Upper lobe of right lung (tissue), 1 donor: ENCODE results near the gene CNST. TPM values are rescaled to one million over a fixed set of nuclear protein-coding genes. Genes with fewer than 3 reads are reported as not detected.

ENCODE experiments used
- ATAC-seq: fragments of 200-7000 bp; cut with Tn5 transposase; one replicate; pipeline ENCODE4 v1.9.1; 2020; ENCODE audit warnings: mild to moderate bottlenecking, moderate library complexity
- DNase-seq: peaks from one replicate; pipeline ENCODE4 v3.0.0-alpha.2; 2020
- H3K27ac ChIP-seq: fragments of 200-600 bp; one replicate; pipeline ENCODE4 v1.8.0; 2022
- H3K27me3 ChIP-seq: fragments of 200-600 bp; one replicate; pipeline ENCODE4 v1.8.0; 2022; ENCODE audit warnings: mild to moderate bottlenecking
- H3K36me3 ChIP-seq: fragments of 200-600 bp; one replicate; pipeline ENCODE4 v1.8.0; 2022
- H3K4me1 ChIP-seq: fragments of 200-600 bp; one replicate; pipeline ENCODE4 v1.8.0; 2022
- H3K4me3 ChIP-seq: fragments of 200-600 bp; one replicate; pipeline ENCODE4 v1.8.0; 2022; ENCODE audit warnings: mild to moderate bottlenecking
- H3K9me3 ChIP-seq: fragments of 200-600 bp; one replicate; pipeline ENCODE4 v1.8.0; 2022
- CTCF ChIP-seq: fragments of 200-600 bp; IDR thresholded peaks from one replicate; pipeline ENCODE4 v1.8.0; 2022; ENCODE audit warnings: antibody characterized with exemption
- intact Hi-C: fragments of 100-400 bp; cut with DNase I; formaldehyde crosslinking; loops from one replicate; pipeline ENCODE4 v1.11.0; 2022
- total RNA-seq: library from RNA; stranded (reverse); fragmentation: NEBNext Ultra II Directional; extraction: Animal tissue kit (Norgen Biotek cat#: 25700); gene quantifications from one replicate; pipeline ENCODE4 v1.2.1, GENCODE V29; 2021
- donor health status: DM: no; HTN: yes; CAD: no; lungs with severe emphysema.

CNST gene
- total RNA-seq, 1 donor from 2014 or later = 29.8 TPM

- H3K9me3 ChIP-seq = no peaks in the 10 kb centered on the region
- no peak for ATAC-seq
- TF ChIP-seq CTCF = no peak
- H3K27me3 ChIP-seq = no peaks in the 10 kb centered on the region
- peaks cover 6% of the 10 kb centered on the region for H3K36me3 ChIP-seq
- no peak overlapping the region for H3K27ac ChIP-seq
- peaks cover 7% of the 10 kb centered on the region for H3K4me1 ChIP-seq
- no peak overlapping the region for H3K4me3 ChIP-seq
- DNase-seq = no peak
- intact Hi-C loops = no loop called here
Observed at GRCh38 chr1:246617156-246617555, 50.9 kb downstream of the CNST start.

- no peak for TF ChIP-seq CTCF
- Histone ChIP-seq H3K27me3 (no peaks in the 10 kb centered on the region), H3K4me3 (no peak overlapping the region), H3K9me3 (no peaks in the 10 kb centered on the region), H3K4me1 (peaks cover 7% of the 10 kb centered on the region), H3K27ac (peak overlapping the region; percentile 40), H3K36me3 (peaks cover 12% of the 10 kb centered on the region)
- ATAC-seq = peak; percentile 92
- no peak for DNase-seq
- intact Hi-C loops = no loop called here
Observed at GRCh38 chr1:246617768-246618167, 51.5 kb downstream of the CNST start.

GRCh38 chr1:246618240-246618808 is 52.1 kb downstream of the CNST start:
- Histone ChIP-seq H3K36me3 (peaks cover 15% of the 10 kb centered on the region), H3K27ac (peak overlapping the region; percentile 40), H3K4me1 (peaks cover 7% of the 10 kb centered on the region), H3K4me3 (no peak overlapping the region), H3K27me3 (no peaks in the 10 kb centered on the region), H3K9me3 (no peaks in the 10 kb centered on the region)
- DNase-seq (no peak), ATAC-seq (no peak)
- TF ChIP-seq CTCF = no peak
- intact Hi-C loops = no loop called here

GRCh38 chr1:246622035-246622652 is 55.9 kb downstream of the CNST start:
- intact Hi-C loops = no loop called here
- H3K27ac ChIP-seq = no peak overlapping the region
- peaks cover 21% of the 10 kb centered on the region for H3K36me3 ChIP-seq
- no peak for TF ChIP-seq CTCF
- peaks cover 5% of the 10 kb centered on the region for H3K4me1 ChIP-seq
- H3K9me3 ChIP-seq = no peaks in the 10 kb centered on the region
- no peaks in the 10 kb centered on the region for H3K27me3 ChIP-seq
- no peak overlapping the region for H3K4me3 ChIP-seq
- ATAC-seq = no peak
- no peak for DNase-seq

- TF ChIP-seq CTCF = no peak
- peaks cover 21% of the 10 kb centered on the region for H3K36me3 ChIP-seq
- no peaks in the 10 kb centered on the region for H3K27me3 ChIP-seq
- ATAC-seq (no peak), DNase-seq (no peak)
- H3K4me1 ChIP-seq = no peaks in the 10 kb centered on the region
- intact Hi-C loops = no loop called here
- H3K27ac ChIP-seq = no peak overlapping the region
- no peaks in the 10 kb centered on the region for H3K9me3 ChIP-seq
- H3K4me3 ChIP-seq = no peak overlapping the region
Observed at GRCh38 chr1:246624091-246624490, 57.8 kb downstream of the CNST start.

GRCh38 chr1:246629030-246629429 is 62.8 kb downstream of the CNST start:
- no peak for TF ChIP-seq CTCF
- H3K27me3 ChIP-seq = no peaks in the 10 kb centered on the region
- peaks cover 6% of the 10 kb centered on the region for H3K4me1 ChIP-seq
- peaks cover 10% of the 10 kb centered on the region for H3K36me3 ChIP-seq
- no peak overlapping the region for H3K27ac ChIP-seq
- no peak overlapping the region for H3K4me3 ChIP-seq
- DNase-seq (no peak), ATAC-seq (no peak)
- H3K9me3 ChIP-seq = no peaks in the 10 kb centered on the region
- intact Hi-C loops = no loop called here
